ENCODE results near the gene HNRNPUL2.
"Not testable (repeated sequence)": the region's sequence is repeated elsewhere in the genome, so short reads cannot be mapped to it uniquely, and the experiment has no call there.

The HNRNPUL2 gene

GRCh38 chr11:62705880-62706849, 21.1 kb downstream of the HNRNPUL2 start:
- peaks cover 8% of the 10 kb centered on the region for H3K4me1 ChIP-seq
- no peaks in the 10 kb centered on the region for H3K9me3 ChIP-seq
- no peaks in the 10 kb centered on the region for H3K27me3 ChIP-seq
- DNase-seq = peak; percentile 93
- H3K4me3 ChIP-seq (ENCODE audit: low read depth, low read length) = peak overlapping the region; percentile 74
- H3K36me3 ChIP-seq = peaks cover 14% of the 10 kb centered on the region
- no peak for TF ChIP-seq CTCF (IDR thresholded peaks at IDR 0.05; ENCODE audit: low read depth, low read length)

GRCh38 chr11:62705413-62705812, 21.8 kb downstream of the HNRNPUL2 start:
- peak; percentile 24 for DNase-seq
- H3K9me3 ChIP-seq = no peaks in the 10 kb centered on the region
- H3K27me3 ChIP-seq = no peaks in the 10 kb centered on the region
- peak overlapping the region; percentile 74 for H3K4me3 ChIP-seq (ENCODE audit: low read depth, low read length)
- peaks cover 12% of the 10 kb centered on the region for H3K36me3 ChIP-seq
- no peak for TF ChIP-seq CTCF (IDR thresholded peaks at IDR 0.05; ENCODE audit: low read depth, low read length)
- peaks cover 8% of the 10 kb centered on the region for H3K4me1 ChIP-seq

GRCh38 chr11:62703921-62704320, 23.3 kb downstream of the HNRNPUL2 start:
- H3K4me1 ChIP-seq; H3K9me3 ChIP-seq; H3K4me3 ChIP-seq (ENCODE audit: low read depth, low read length); H3K27me3 ChIP-seq; DNase-seq; H3K36me3 ChIP-seq: not testable (repeated sequence)

- H3K27me3 ChIP-seq = no peaks in the 10 kb centered on the region
- H3K36me3 ChIP-seq = peaks cover 3% of the 10 kb centered on the region; the same call in 1 of the 2 replicates
- TF ChIP-seq CTCF (IDR thresholded peaks at IDR 0.05; ENCODE audit: low read depth, low read length) = no peak
- no peaks in the 10 kb centered on the region for H3K9me3 ChIP-seq
- H3K4me3 ChIP-seq (ENCODE audit: low read depth, low read length) = no peak overlapping the region
- no peaks in the 10 kb centered on the region; the same call in 1 of the 2 replicates for H3K4me1 ChIP-seq
- DNase-seq = no peak
Measured at GRCh38 chr11:62702246-62702645, 25.0 kb downstream of the HNRNPUL2 start.

GRCh38 chr11:62694455-62695167, 32.6 kb downstream of the HNRNPUL2 start:
- Histone ChIP-seq H3K36me3 (no peaks in the 10 kb centered on the region; the same call in none of the 2 replicates), H3K27me3 (no peaks in the 10 kb centered on the region), H3K4me1 (no peaks in the 10 kb centered on the region), H3K4me3 (ENCODE audit: low read depth, low read length) (no peak overlapping the region), H3K9me3 (no peaks in the 10 kb centered on the region)
- DNase-seq = peak; percentile 72
- TF ChIP-seq CTCF (IDR thresholded peaks at IDR 0.05; ENCODE audit: low read depth, low read length) = peak; percentile 78

GRCh38 chr11:62693624-62694023, 33.6 kb downstream of the HNRNPUL2 start:
- not testable (repeated sequence) for H3K4me3 ChIP-seq (ENCODE audit: low read depth, low read length); DNase-seq; H3K36me3 ChIP-seq; H3K4me1 ChIP-seq; H3K9me3 ChIP-seq; H3K27me3 ChIP-seq
